ENCODE results near the gene DECR2. TPM values are rescaled to one million over a fixed set of nuclear protein-coding genes. Genes with fewer than 3 reads are reported as not detected.
"Not testable (repeated sequence)": the region's sequence is repeated elsewhere in the genome, so short reads cannot be mapped to it uniquely, and the experiment has no call there.

Gene DECR2
- 8.4 TPM for total RNA-seq

DNA sequence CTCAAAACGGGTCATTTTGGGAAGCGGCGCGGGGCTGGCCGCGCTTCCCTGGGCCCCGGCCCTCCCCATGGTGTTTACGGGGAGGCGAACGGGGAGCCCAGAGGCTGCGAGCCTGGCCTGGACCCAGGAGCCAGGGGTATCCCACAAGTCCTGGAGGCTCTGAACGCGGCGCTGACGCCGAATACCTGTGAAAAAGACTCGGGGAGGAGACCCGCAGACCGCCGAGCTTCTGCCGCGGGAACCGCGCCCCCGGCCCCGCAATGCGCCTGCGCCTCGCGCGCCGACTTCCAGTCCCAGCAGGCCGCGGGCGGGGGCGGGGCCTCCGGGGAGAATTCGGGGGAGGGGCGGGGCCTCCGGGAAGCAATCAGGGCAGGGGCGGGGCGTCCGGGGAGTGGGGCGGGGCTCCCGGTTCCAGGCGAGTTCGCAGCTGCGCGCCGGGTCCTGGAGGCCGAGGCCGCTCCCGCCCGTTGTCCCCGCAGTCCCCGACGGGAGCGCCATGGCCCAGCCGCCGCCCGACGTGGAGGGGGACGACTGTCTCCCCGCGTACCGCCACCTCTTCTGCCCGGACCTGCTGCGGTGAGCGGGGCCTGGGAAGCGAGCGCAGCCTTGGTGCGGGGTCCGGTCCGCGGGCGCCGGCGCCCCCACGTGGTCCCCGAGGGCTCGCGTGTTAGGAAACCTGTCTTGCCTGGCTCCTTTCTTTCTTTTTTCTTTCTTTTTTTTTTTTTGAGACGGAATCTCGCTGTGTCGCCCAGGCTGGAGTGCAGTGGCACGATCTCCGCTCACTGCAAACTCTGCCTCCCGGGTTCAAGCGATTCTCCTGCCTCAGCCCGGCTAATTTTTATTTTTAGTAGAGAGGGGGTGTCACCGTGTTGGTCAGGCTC, at the start of gene DECR2:
Gene DECR2 (plus strand): TSS at position 418 of the 881 bp plus-strand sequence. CDS start 79 bp downstream, at position 497.
- peak; percentile 92 for ATAC-seq

DNA sequence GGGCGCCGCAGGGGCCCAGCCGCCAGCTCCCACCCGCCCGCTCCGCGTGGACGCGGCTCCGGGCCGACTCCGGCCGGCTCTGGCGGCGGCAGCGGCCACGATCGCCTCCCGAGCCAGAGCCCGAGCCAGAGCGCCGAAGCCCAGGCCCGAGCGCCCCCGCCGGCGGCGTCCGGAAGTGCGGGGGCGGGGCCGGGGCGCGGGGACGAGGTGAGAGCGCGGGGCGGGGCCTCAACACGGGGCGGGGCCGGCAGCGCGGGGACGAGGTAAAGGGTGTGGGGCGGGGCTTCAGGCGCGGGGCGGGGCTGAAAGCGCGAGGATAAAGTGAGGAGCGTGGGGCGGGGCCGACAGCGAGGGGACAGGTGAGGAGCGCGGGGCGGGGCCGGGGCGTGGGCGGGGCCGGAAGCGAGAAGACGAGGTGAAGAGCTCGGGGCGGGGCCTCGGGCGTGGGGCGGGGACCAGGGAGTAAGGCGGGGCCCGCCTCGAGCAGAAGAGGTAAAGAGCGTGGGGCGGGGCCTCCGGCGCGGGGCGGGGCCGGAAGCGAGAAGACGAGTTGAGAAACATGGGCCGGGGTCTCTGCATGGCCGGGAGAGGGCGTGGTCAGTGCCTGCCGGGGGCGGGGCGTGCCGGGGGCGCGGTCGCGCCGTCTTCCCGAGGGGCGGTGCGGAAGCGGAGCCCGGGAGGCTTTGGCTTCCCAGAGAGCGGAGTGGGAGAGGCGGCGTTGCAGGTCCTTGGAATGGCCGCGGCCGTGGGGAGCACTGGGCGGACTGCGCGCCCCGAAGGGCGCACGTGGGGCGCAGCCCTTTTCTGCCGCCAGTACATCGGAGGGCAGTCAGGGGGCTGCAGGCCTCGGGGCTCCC, 48.9 kb upstream of the DECR2 start, which contains the start of gene AXIN1:
Gene AXIN1 (minus strand): TSS at position 177 of the 857 bp plus-strand sequence. CDS start 5,698 bp downstream, outside the sequence.
- ATAC-seq = peak; percentile 92

DNA sequence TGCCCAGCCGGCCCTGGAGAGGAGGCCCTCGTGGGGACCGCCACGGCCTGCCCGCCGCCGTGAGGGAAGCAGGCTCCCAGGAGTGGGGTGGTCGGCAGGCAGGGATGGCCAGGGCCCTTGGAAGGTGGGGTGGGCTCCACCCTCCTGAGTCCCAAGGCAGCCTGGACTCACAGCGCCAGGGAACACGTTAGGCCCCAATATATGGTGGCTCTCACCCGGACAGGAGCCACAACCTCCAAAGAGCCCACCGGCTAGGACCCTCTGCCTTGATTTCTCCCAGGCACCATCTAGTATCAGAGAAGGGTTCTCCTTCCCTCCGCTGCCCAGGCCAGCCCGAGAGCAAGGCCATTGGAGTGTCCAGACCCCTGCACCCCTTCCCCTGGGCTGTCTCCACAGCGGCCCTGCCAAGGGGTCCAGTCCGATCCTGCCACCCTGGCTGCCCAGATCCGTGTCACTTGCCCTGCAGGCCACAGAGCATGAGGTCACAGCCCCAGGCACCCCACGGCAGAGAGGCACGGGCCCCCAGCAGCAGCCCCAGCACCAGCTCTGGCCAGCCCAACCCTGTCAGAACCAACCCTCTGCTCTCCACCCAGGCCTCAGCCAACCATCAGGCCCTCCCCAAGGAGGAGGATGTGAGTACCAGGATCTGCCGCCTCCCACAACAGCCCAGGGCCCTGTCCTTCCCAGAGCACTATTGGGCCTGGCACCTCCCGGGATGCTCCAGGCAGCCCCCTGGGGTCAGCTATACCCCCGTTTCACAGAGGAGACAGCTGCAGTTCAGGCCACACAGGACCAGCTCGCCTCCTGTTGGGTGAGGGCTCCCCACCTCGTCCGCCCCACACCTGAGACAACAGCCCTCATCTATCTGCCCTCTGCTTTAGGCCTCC, 48.0 kb upstream of the DECR2 start:
- ATAC-seq = peak; percentile 37

DNA sequence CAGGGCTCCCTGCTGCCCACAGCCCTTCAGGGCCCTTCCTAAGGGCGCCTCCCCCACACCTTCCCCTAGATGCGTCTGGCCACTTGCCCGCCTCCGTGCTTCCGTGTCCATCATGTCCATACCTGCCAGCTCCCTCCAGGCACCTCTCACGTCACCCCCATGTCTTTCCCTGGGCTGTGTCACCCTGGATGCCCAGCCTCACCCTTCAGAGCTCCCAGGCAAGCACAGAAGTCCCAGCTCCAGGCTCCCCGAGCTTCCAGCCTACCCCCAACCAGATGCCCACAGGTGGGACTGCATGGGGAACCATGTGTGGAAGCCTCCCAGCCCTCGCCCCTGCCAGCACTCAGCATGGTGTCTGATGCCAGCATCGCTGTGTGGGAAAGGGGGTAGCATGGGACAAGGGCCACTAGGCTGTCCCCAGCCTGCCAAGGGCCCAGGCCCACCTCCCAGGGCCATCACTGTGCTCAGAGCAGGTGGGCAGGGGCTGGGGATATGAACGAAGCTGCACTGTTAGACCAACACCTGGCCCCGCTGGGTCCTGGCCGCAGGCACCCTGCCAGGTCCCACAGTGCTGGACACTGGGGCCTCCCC, 47.3 kb upstream of the DECR2 start:
- ATAC-seq = peak; percentile 50

GRCh38 chr16:354971-355461, 46.7 kb upstream of the DECR2 start:
- ATAC-seq = no peak

DNA sequence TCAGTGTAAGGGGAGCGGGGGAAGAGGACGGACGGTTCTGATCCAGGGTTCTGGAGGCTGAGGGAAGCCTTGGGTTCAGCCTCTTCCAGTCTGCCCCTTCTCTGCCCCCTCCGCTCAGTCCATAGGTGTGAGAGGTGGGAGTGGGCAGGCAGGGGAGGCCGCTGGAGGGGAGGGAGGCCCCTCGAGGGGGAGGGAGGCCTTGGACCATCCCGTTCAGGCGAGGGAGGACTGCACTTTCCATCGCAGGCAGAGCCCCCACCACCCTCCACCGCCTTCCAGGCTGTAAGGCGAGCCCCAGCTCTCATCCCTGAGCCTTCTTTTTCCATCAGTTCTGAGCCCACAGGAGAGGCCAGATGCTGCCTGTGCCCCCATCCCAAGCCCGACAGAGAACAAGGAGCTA, 44.9 kb upstream of the DECR2 start:
- ATAC-seq = no peak

DNA sequence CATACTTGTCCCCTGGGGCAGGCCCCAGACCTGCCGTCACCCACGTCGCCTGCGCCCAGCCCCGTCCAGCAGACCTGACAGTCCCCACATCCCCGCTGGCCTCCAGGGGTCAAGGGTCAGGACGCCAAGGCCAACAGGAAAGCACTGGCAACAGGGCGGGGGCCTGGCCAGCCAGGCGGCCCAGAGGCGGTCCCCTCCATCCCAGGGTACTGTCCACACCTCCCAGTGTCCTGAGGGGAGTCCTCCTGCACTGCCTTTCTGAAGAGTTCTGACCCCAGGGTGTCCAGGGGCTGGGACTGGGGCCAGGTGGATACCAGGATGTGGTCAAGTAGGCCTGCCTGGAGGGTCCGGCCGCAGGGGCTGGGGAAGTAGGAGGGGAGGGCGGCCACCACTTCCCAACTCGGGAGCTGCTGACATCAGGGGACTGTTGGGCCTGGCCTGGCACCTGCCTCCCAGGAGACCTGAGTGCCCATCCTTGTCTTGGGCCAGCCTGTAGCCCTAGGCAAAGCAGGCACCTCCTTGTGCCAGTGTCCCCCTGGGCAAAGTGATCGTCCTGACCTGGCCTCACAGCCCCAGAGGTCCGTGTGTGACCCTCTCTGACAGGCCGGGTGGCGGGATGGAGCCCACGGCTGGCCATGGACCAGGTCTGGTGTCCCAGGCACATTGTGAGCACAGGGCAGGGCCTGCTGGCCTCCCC, 42.5 kb upstream of the DECR2 start:
- no peak for ATAC-seq

GRCh38 chr16:359871-360697, 41.6 kb upstream of the DECR2 start:
- no peak for ATAC-seq

DNA sequence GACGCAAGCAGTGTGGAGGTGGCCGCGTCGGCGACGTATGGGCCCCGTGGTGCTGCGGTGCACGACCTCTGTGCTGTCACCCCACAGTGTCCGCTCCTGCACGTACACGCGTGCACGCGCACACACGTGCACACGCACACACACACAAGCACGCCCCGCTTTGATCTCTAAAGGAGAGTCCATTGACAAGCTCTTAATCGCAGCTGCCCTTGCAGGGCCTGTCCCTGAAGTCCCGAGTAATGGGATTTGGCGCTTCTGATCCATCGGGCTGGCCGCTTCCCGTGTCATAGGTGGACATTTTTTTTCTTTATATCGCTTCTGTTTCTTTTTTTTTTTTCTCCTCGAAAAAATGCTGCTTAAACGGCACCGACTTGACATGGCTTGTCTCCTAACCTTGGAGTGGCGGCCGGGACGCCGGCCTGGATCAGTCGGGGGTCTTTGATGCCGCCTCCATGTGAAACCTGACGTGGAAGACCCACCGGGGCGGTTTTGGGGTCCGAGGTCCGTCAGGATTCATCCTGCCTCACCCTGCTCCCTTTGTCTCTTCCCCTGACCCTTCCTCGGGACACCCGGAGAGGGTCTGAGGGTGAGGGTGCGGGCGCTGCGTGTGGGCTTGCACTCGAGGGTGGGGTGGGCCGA, 40.9 kb upstream of the DECR2 start:
- no peak for ATAC-seq

- no peak for ATAC-seq
Measured at GRCh38 chr16:361341-361871, 40.3 kb upstream of the DECR2 start.

DNA sequence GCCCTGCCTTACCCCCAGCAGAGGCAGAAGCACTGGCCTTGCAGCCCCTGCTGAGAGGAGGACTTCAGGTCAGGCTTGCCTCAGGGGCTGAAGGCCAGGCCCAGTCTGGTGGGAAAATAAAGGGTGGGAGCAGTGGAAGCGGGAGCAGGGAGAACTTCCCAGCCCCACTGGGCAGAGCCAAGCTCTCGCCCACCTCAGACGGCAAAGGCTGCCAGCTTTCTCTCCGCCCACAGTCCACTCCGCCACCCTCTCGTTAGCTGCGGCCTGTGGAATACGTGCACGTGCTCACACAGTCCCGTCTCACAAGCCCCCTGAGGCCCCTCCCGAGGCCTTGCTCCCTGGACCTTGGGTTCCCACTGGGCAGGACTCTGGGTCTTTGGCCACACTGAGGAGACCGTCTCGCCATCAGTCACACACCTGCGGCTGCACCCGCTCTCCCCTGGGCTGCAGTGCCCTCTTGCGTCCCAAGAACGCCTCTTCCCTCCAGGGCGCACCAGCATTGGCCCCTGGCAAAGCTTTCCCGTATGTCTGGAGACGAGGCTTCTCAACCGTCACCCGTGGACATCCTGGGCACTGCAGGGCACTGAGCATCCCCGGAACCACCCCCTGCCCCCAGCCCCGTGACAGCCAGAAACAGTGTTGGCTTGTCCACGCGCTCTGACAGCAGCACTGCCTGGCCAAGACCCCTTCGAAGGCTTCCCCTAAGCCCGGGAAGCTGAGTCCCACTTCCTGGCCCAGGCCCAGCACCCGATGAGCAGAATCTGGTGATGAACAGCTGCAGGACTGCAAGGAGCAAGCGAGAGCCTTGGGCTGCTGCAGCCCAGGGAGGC, 39.6 kb upstream of the DECR2 start:
- peak; percentile 77 for ATAC-seq

GRCh38 chr16:362702-362999, 39.0 kb upstream of the DECR2 start:
- ATAC-seq = not testable (repeated sequence)

- ATAC-seq = no peak
Measured at GRCh38 chr16:363110-363765, 38.4 kb upstream of the DECR2 start.

DNA sequence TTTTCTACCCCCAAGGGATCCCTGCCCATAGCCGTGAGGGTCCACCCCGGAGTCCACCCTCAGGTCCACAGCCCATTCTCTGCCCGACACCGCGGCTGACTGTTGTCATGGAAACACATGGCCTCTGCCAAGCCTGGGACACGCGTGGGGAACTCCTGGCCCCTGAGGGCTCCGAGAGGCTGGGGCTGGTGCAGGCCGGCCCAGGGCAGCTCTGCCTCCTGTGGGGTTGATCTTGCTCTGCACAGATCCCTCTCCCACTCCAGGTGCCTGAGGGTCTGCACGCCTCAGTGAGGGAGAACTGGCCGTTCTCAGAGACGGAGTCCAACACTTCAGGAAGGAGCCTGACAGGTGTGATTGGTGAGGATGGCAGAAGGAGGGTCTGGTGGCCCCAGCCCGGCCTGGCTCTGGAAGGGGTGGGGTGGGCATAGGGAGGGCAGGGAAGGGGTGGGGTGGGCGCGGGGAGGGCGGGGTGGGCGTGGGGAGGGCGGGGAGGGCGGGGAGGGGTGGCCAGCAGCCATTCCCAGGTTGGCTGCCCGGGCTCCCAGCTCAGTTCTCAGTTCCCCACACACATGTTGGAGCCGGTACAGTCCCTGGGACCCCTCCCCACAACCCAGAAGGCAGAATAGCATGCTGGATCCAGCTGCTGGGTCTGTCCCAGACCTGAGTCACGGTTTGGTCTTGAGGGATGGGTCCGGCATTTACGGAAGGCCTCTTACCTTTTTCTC, 37.8 kb upstream of the DECR2 start:
- no peak for ATAC-seq

GRCh38 chr16:364595-365491, 36.8 kb upstream of the DECR2 start:
- no peak for ATAC-seq

GRCh38 chr16:366476-366875, 35.2 kb upstream of the DECR2 start:
- no peak for ATAC-seq
